ENCODE data around the gene ZNRF3. TPM values are rescaled to one million over a fixed set of nuclear protein-coding genes. Genes with fewer than 3 reads are reported as not detected.

The ZNRF3 gene
- total and polyA plus RNA-seq, 2 experiments from 2014 or later = 11.1 to 32.2 TPM

- no peaks in the 10 kb centered on the region for H3K27me3 ChIP-seq (ENCODE audit: insufficient read depth)
- H3K36me3 ChIP-seq (ENCODE audit: insufficient read depth) = no peaks in the 10 kb centered on the region
- H3K36me3 Mint-ChIP-seq (ENCODE audit: low read depth) = no peaks in the 10 kb centered on the region
- no peaks in the 10 kb centered on the region for H3K27me3 Mint-ChIP-seq (ENCODE audit: insufficient read depth, low read depth, poor library complexity)
- H3K79me2 ChIP-seq (replicated peaks; ENCODE audit: insufficient read depth) = peaks cover 100% of the 10 kb centered on the region
- peaks cover 59% of the 10 kb centered on the region for H3K4me1 ChIP-seq (ENCODE audit: insufficient read depth)
- no peak overlapping the region for H3K27ac ChIP-seq (ENCODE audit: low read depth)
- H3K4me3 ChIP-seq = no peak overlapping the region
- no peak overlapping the region; the same call in 2 of the 3 replicates for H3K4me3 Mint-ChIP-seq
- ATAC-seq = peak; percentile 55
- TF ChIP-seq JUNB (IDR thresholded peaks at IDR 0.05; ENCODE audit: unreplicated experiment) = no peak
- no peak for TF ChIP-seq CTCF (conservative IDR thresholded peaks at IDR 0.05; ENCODE audit: low read depth in 2 of 2)
- TF ChIP-seq POLR2AphosphoS5 (IDR thresholded peaks at IDR 0.05; ENCODE audit: low read depth) = no peak
- TF ChIP-seq REST (IDR thresholded peaks at IDR 0.05; ENCODE audit: unreplicated experiment) = no peak
- TF ChIP-seq ZNF331 (CRISPR knock-in tag; IDR thresholded peaks at IDR 0.05; ENCODE audit: low read depth) = no peak
- no peak for TF ChIP-seq NANOG (IDR thresholded peaks at IDR 0.05; ENCODE audit: borderline replicate concordance)
- no peak for TF ChIP-seq EZH2 (IDR thresholded peaks at IDR 0.05; ENCODE audit: low read depth, unreplicated experiment)
- no peak for TF ChIP-seq STAT1 (IDR thresholded peaks at IDR 0.05; ENCODE audit: unreplicated experiment)
- no peak for TF ChIP-seq ZNF462 (CRISPR knock-in tag; IDR thresholded peaks at IDR 0.05)
- TF ChIP-seq CREB1 (CRISPR knock-in tag; IDR thresholded peaks at IDR 0.05; ENCODE audit: low read depth) = no peak
- no peak for TF ChIP-seq ETS1 (IDR thresholded peaks at IDR 0.05)
- no peaks in the 10 kb centered on the region for H3K9me2 ChIP-seq (ENCODE audit: insufficient read depth)
- H4K20me1 ChIP-seq (replicated peaks; ENCODE audit: insufficient read depth) = peaks cover 50% of the 10 kb centered on the region
- H3K4me2 ChIP-seq = no peak overlapping the region
- no peaks in the 10 kb centered on the region; the same call in 1 of the 2 replicates for H3F3A ChIP-seq (replicated peaks; ENCODE audit: low read depth)
- no peaks in the 10 kb centered on the region for H3K9me3 Mint-ChIP-seq
- DNase-seq (ENCODE audit: low spot score) = peak; percentile 61
- no peak overlapping the region for H2AFZ ChIP-seq
- 0 out of 2 replicates have a peak overlapping the region, but pooled peaks have one; percentile 4 for H3K27ac Mint-ChIP-seq
- peaks cover 61% of the 10 kb centered on the region for H3K4me1 Mint-ChIP-seq
These were observed 42.5 kb downstream of the ZNRF3 start for GRCh38 chr22:28925916-28926315.
